Small intestine (tissue), 7 donors: ENCODE data around the gene GRK5. TPM values are rescaled to one million over a fixed set of nuclear protein-coding genes. Genes with fewer than 3 reads are reported as not detected.

ENCODE experiments used
- DNase-seq, 2 donors: peaks; one replicate each; pipeline versions ENCODE4 v3.0.0 to v3.0.0-alpha.2; 2013
- FAIRE-seq: peaks from 2 replicates; lab custom pipeline; 2012; peaks lifted over from hg19 to GRCh38; lab: Jason Lieb, UNC
- H3K27ac ChIP-seq, 3 donors: one replicate each; pipeline ENCODE4 v1.5.1; 2013; ENCODE audit warnings: low read length in 2 of 3, mild to moderate bottlenecking in 2 of 3, control low read depth in 1 of 3, inconsistent platforms in 1 of 3, low read depth in 1 of 3, moderate library complexity in 1 of 3
- H3K27me3 ChIP-seq, 3 donors: one replicate each; pipeline ENCODE4 v1.6.1; 2013; ENCODE audit warnings: low read length in 3 of 3, inconsistent platforms in 1 of 3; ENCODE audit not compliant: control insufficient read depth in 3 of 3, insufficient read depth in 3 of 3
- H3K36me3 ChIP-seq, 3 donors: one replicate each; pipeline ENCODE4 v1.6.1; 2013; ENCODE audit warnings: low read length in 3 of 3, inconsistent platforms in 1 of 3, low read depth in 1 of 3, mild to moderate bottlenecking in 1 of 3, moderate library complexity in 1 of 3; ENCODE audit not compliant: control insufficient read depth in 3 of 3, insufficient read depth in 2 of 3
- H3K4me1 ChIP-seq, 3 donors: one replicate each; pipeline ENCODE4 v1.6.1; 2013; ENCODE audit warnings: low read length in 2 of 3, inconsistent platforms in 1 of 3, low read depth in 1 of 3, mild to moderate bottlenecking in 1 of 3, moderate library complexity in 1 of 3; ENCODE audit not compliant: control insufficient read depth in 3 of 3, insufficient read depth in 2 of 3
- H3K4me3 ChIP-seq, 3 donors: one replicate each; pipeline ENCODE4 v1.5.1; 2013; ENCODE audit warnings: low read length in 3 of 3, control low read depth in 1 of 3, inconsistent platforms in 1 of 3, low read depth in 1 of 3, mild to moderate bottlenecking in 1 of 3, moderate library complexity in 1 of 3
- H3K9me3 ChIP-seq, 2 donors: one replicate each; pipeline ENCODE4 v1.6.1; 2013; ENCODE audit warnings: low read depth in 1 of 2, low read length in 1 of 2; ENCODE audit not compliant: control insufficient read depth in 2 of 2, insufficient read depth in 1 of 2
- WGBS, 3 donors: extraction: QIAGEN DNeasy Blood & Tissue Kit; methylation state at CpG; one replicate each; pipeline ENCODE4 v1.1.7; 2013; 5-methylcytosine and 5-hydroxymethylcytosine counted together
- polyA plus RNA-seq, 4 donors: library from polyadenylated mRNA; stranded (reverse) in 3 of 4; unstranded in 1 of 4; fragments of 200-250 nt in 3 of 4; fragments of 120-200 nt in 1 of 4; gene quantifications; one replicate each; pipeline versions ENCODE4 v1.2.1 to v1.2.3, GENCODE V29; 2013
- donor health status: healthy with polysubstance abuse.
- donor health status: control.
- donor health status: control.
- donor health status: Bipolar disorder and iron deficiency.
- donor health status: healthy.

GRK5 gene
- polyA plus RNA-seq, 4 donors, result 21.6 to 50.5 (median 26.0) TPM

DNA sequence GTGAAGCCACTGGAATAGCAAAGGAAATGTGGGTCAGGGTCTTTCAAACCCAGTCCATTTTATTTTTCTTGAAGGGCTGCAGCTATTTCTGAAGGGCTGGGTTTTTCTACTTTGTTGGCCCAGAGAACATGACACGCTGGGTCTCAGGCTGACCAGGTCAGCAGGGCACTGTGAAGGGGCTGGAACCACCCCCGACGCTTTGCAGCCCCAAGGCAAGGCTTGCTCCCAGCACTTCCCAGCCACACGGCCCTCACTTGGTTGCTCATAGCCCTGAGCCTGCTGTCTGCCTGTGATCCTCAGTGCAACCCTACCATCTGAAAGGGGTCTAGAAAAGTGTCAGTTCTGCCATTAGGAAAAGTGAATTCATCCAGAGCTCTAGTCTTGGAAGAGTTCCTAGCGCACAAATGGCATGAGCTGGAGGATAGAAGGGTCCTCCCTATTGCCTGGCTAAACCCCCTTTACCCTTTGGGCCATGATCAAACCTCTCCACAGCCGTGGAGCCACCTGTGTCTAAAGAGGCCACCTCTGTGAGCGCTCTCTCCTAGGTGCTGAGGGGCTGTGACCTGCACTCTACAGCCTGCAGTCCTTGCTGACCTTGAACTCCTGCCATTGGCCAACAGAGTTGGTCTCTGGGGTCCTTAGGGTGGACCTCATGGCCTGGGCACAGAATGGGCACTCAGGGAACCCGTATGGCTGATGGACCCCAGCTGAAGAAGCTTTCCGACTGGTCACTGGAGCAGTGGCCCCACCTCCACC, 203.2 kb downstream of the GRK5 start:
- no peaks in the 10 kb centered on the region for H3K9me3 ChIP-seq
- H3K4me3 ChIP-seq, result no peak overlapping the region
- WGBS, 3 donors, result 84 to 97% (median 92%) methylated on average over 9 of the region's 9 CpGs
- H3K27me3 ChIP-seq, result no peaks in the 10 kb centered on the region
- H3K36me3 ChIP-seq, result peaks cover 0 to 43% (median 0%) of the 10 kb centered on the region in 3 donors
- peaks cover 0 to 25% (median 8%) of the 10 kb centered on the region in 3 donors for H3K4me1 ChIP-seq
- DNase-seq (no peak), FAIRE-seq (no peak)
- peak overlapping the region in 2 of 3 donors; percentile 23 to 82 for H3K27ac ChIP-seq

DNA sequence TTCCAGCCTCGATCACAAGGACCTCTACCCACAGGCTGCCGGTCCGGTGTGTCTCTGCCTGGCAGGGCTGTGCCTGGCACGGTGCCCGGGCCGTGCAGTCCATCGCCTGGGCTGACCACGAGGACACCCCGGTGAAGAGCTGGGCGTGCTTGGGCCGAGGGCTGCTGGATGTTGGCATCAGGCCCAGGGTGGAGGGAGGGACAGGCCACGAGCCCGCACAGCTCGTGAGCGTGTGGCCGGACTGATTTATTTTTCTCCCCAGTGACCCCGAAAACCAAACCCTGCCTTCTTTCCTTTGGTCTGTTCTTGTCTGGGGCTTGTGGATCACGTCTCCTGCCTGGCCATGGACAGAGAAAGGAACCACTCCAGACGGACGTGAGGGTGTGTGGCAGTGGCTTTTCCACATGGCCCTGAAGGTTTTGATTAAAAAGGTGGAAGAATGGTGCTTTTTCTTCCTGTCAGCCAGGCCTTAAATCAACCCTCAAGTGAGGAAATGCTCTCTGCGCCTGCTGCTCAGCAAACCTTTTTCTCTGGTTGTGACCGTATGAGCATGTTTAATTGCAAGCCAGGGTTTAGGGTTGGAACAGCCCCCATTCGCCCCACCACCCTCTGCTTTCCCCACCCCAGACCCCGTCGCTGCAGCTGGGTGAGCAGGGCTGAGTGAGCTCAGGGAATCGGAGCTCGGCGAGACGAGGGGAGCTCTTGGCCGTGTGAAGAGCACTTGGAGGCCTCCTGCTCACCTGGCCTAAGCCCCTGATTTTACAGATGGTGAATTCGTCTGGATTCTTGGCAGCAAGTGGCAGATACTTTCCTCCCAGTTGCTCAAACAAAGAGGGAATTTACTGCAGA, 205.1 kb downstream of the GRK5 start:
- H3K4me1 ChIP-seq, result peaks cover 0 to 27% (median 3%) of the 10 kb centered on the region in 3 donors
- WGBS, 3 donors, result 60 to 77% (median 73%) methylated on average over 31 of the region's 31 CpGs
- H3K27ac ChIP-seq, result peak overlapping the region in 2 of 3 donors; percentile 74 to 89
- H3K27me3 ChIP-seq, result no peaks in the 10 kb centered on the region
- no peak overlapping the region for H3K4me3 ChIP-seq
- FAIRE-seq (no peak), DNase-seq (no peak)
- no peaks in the 10 kb centered on the region for H3K9me3 ChIP-seq
- peaks cover 0 to 46% (median 0%) of the 10 kb centered on the region in 3 donors for H3K36me3 ChIP-seq

DNA sequence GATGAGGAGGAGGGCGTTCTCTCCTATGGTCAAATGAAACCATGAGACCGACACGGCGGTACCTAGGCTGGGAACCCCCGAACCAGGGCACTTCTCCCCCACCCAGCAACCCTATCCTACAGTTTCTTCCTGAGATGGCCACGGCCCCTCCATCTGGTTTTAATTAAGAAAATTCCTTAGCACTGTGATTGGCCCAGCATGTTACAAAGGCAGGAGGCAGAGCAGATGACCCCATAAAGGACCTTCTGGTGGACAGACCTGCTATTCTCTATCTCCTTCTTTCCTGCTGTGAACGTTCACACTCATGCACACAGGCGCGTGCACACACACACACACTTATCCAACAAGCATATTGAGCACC, 205.7 kb downstream of the GRK5 start:
- Histone ChIP-seq H3K4me3 (no peak overlapping the region), H3K4me1 (peaks cover 0 to 27% (median 3%) of the 10 kb centered on the region in 3 donors), H3K9me3 (no peaks in the 10 kb centered on the region), H3K27me3 (no peaks in the 10 kb centered on the region), H3K36me3 (peaks cover 0 to 47% (median 0%) of the 10 kb centered on the region in 3 donors), H3K27ac (peak overlapping the region in 2 of 3 donors; percentile 74 to 89)
- FAIRE-seq (no peak), DNase-seq (no peak)
- WGBS, 3 donors, result 78 to 87% (median 85%) methylated on average over 9 of the region's 9 CpGs

DNA sequence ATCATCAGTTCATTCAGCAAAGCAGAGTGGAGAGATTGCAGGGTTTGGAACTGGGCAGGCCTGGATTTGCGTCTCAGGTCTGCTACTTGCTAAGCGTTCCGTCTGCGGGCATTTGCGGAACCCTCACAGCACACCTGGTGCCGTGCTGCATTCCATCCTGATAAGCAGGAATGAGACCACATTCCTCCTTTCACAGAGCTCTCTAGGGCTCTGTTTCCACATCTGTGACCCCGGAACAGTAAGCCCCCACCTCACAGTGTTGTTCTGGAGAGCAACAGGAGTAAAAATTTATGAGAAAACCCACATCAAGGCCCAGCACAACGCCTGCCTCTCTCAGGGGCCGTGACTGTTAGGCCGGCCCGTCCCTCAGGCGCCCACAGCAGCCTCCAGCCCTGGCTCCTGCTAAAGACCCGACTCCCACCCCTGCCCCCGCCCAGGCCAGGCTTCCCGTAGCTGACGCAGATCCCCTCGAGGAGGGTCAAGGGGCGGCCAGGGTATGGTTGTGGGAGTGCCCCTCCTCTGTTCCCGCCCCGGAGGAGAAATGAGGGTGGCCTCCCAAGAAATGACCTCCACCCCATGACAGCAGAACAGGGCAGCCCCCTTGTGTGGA, 206.2 kb downstream of the GRK5 start:
- peak overlapping the region in 2 of 3 donors; percentile 74 to 89 for H3K27ac ChIP-seq
- H3K36me3 ChIP-seq, result peaks cover 0 to 51% (median 0%) of the 10 kb centered on the region in 3 donors
- no peak overlapping the region for H3K4me3 ChIP-seq
- FAIRE-seq (no peak), DNase-seq (peak in 1 of 2 donors; percentile 26)
- no peaks in the 10 kb centered on the region for H3K9me3 ChIP-seq
- WGBS, 3 donors, result 73 to 91% (median 87%) methylated on average over 20 of the region's 20 CpGs
- H3K27me3 ChIP-seq, result no peaks in the 10 kb centered on the region
- H3K4me1 ChIP-seq, result peaks cover 0 to 27% (median 3%) of the 10 kb centered on the region in 3 donors

DNA sequence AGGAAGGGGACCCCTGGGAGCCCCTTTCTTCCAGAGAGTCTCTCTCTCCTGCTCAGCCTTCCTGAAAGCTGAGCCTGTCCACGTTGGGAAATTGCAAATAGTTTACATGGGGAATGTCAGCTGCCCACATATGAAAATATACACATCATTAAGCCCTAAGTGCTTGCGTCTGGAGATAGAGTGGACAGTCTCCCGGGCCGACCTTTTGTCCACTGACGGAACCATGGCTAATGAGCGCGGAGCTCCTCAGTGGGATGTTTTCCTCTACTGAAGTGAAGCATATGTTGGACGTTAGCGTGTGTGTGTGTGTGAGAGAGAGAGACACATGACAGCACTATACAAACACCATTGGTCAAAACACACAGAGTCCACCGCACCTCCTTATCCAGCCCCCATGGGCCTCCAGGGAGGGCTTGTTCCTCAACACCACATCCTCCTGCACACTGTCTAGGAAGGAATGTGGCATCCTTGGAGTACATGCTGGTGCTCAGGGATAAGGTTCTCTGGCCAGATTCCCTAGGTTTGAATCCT, 206.8 kb downstream of the GRK5 start:
- Histone ChIP-seq H3K9me3 (no peaks in the 10 kb centered on the region), H3K4me1 (peaks cover 0 to 27% (median 3%) of the 10 kb centered on the region in 3 donors), H3K4me3 (no peak overlapping the region), H3K27me3 (no peaks in the 10 kb centered on the region), H3K36me3 (peaks cover 0 to 53% (median 0%) of the 10 kb centered on the region in 3 donors), H3K27ac (peak overlapping the region in 2 of 3 donors; percentile 74 to 89)
- FAIRE-seq (no peak), DNase-seq (peak in 1 of 2 donors; percentile 56)
- WGBS, 3 donors, result 66 to 89% (median 77%) methylated on average over 10 of the region's 10 CpGs

DNA sequence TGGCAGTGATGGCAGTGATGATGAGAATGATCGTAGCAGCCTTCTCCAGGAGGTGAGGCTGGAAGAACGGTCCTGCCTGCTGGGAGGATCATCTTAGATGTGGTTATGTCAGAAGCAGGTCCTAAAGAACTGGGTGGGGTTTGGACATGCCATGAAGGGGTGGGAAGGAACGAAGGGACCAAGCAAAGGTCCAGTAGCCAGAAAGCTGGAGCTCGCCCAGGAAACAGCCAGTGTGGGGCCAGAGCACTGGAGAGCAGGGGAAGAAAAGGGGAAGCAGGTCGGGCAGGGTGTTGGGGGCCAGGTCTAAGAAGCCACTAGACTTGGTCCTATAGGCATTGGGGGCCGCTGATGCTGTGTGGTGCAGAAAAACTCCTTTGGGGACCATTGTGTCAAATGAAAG, 207.8 kb downstream of the GRK5 start:
- Histone ChIP-seq H3K27ac (peak overlapping the region in 1 of 3 donors; percentile 16), H3K36me3 (peaks cover 0 to 50% (median 0%) of the 10 kb centered on the region in 3 donors), H3K4me1 (peaks cover 0 to 22% (median 0%) of the 10 kb centered on the region in 3 donors), H3K4me3 (no peak overlapping the region), H3K9me3 (no peaks in the 10 kb centered on the region), H3K27me3 (no peaks in the 10 kb centered on the region)
- FAIRE-seq (no peak), DNase-seq (no peak)
- 84 to 91% (median 90%) methylated on average over 6 of the region's 6 CpGs for WGBS, 3 donors

DNA sequence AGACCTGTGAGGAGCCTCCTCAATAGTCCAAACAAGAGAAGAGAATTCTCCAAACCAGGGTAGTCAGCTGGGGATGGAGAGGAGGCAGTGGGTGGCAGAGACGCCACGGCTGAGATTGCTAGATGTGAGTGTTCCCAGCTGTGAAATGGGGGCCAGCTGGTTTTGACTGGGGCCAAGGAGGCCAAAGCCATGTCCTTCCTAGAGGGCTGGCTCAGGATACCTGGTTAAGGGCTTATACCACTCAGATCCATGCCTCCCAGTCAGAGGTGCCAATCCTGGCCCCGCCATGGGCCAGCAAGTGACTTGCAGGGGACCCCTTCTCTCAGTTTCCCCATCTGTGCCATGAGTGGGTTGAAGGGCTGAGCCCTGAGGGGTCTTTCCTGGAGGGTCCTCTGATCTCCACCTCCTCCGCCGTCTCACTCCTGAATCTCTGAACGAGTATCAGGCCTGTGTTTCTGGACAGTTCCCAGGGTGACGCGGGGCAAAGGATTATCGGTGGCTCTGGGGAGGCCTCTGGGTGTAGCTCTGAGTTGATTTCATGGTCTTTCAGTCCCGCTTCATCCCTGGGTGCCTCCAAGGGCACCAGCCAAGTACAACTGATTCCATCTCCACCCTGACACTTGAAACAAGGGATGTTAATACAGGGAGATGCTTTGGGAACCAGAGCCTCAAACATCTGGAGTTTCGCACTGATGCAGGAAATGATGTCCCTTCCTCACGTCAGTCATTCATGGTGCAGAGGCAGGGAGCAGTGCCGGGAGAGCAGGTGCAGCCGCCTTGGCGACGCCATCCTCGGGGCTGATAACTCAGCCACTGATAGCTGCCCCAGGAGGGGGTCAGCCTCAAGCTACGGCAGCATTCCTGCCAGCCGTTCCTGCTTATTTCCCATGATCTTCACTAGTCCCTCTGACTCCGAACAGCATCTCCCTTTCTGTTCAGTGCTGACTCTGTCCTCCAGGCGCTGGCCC, 208.4 kb downstream of the GRK5 start:
- 72 to 82% (median 81%) methylated on average over 21 of the region's 21 CpGs for WGBS, 3 donors
- Histone ChIP-seq H3K4me1 (peaks cover 0 to 22% (median 0%) of the 10 kb centered on the region in 3 donors), H3K9me3 (no peaks in the 10 kb centered on the region), H3K27me3 (no peaks in the 10 kb centered on the region), H3K27ac (peak overlapping the region in 1 of 3 donors; percentile 27), H3K36me3 (peaks cover 0 to 48% (median 0%) of the 10 kb centered on the region in 3 donors), H3K4me3 (no peak overlapping the region)
- FAIRE-seq, result no peak
- no peak for DNase-seq
